ENCODE results near the gene MRPL37. TPM values are rescaled to one million over a fixed set of nuclear protein-coding genes. Genes with fewer than 3 reads are reported as not detected.

MRPL37 gene
- polyA plus RNA-seq, 1 donor = 61.5 TPM

DNA sequence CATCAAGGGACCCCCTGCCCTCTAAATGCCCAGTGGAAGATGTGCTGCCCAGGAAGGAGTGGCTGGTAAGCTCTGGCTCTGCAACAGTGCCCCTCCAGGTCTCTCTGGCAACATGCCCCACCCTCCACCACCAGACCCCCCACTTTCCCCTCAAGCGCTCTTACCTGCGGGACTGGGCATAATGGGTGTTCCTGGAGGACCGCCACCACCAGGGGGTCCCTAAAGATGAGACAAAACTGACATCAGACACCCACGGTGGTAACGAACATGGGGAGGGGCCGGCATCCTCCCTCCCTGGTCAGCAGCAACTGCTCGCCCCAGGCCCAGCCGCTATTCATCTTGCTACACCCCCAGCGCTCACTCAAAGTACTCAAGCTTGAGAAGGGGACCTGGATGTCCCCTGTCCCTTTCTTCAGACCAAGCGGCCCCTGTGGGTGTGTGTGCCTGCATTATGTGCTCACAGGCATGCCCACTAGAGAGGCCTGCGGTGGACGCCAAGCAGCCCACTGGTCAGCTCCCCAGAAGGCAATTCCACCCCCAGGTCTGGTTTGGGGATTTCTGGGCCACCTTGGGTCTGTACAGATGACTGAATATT lies 40.9 kb downstream of the MRPL37 start:
- no peak for DNase-seq (ENCODE audit: low read depth)

DNA sequence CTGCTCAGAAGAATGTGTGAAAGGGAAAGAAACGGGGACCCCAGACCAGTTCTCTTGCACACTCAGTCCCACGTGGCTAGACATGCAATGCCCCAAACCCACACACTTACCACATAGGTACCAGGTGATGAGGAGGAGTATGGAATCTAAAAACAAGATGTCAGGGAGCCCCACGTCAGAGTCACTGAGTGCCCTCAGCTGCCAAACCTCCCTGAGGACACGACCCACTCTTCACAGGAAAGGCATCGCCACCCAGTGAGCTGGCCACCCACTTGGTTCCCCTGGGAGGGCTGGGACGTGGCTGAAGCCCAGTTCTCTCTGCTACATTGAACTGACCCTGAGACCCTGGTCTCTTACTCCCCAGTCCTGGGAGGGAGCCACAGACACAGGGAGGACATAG lies 41.4 kb downstream of the MRPL37 start:
- no peak for DNase-seq (ENCODE audit: low read depth)

DNA sequence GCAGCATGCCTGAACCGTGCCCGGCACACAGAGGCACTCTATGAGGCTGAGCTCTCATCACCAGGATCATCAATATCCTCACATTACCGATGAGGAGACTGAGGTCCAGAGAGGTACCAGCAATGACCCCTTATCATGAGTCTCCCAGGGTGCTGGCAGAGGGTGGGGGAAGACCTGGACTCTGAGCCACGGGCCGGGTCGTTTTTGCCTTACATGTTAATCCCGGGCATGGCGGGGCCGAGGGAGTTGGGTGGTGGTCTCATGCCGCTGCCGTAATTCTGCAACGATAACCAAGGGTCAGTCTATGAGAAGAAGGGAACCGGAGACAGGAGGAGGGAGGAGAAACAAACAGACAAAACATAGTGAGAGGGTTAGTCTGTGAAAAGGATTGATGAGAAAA lies 43.1 kb downstream of the MRPL37 start:
- DNase-seq (ENCODE audit: low read depth) = no peak

DNA sequence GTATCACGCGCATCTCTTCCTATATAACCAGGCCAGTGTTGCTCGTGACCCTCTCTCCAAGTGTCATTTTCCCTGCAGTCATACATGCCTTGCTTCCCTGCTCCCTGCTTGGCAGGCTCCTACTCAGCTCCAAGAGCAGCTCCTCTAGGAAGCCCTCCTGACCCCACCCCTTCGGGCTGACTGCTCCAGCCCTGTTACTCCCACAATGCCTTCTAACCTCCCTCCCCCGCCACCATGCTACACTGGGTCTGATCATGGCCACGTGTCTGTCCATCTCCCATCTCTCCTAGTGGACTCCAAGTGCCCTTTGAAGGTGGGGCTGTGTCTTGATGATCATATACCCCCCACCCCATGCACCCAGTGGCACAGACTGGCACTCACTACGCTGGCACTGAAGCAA lies 44.7 kb downstream of the MRPL37 start:
- no peak for DNase-seq (ENCODE audit: low read depth)

DNA sequence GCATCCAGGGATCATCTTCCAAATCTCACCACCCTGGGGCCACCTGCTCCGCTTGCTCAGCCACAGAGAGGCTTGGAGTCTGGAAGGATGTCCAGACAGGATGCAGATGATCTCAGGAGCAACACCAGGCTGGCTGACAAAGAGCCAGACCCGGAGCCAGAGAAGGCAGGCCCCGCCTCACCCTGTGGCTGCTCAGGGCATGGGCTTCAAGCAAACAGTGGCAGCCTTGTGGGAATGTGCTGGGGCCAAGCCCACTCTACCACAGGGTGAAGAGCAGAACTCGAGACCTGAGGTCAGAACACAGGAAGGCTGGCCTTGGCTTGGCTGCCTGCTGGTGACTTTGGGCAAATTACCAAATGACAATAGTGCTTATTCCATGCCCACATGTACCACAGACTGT lies 45.5 kb downstream of the MRPL37 start:
- no peak for DNase-seq (ENCODE audit: low read depth)

DNA sequence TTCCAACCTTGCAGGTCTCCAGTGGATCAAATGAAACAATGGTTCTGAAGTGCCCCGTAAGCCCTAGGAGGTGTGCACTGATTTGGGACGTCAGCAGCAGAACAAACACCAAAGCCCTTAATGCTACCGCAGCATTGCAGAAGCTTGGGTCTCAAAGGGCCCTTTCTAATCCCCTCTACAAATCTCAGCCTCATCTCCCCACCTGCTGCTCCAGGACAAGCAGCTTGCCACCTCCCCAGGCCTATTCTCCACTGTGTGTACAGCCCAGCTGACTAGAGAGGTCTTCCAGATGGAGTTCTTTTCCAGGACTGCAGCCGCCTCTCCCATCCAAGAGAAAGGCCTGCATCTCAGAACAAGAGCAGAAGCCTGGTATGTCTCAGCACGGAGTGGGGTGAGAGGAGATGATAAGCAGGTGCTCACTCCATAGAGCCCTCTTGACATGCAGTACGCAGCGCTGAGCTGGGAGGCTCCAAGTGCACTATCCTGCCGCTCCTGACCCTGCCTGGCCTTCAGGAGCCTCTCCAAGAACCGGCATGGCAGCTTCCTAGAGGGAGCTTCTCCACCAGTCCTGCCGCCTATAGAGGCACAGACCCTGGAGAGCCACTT lies 46.3 kb downstream of the MRPL37 start:
- no peak for DNase-seq (ENCODE audit: low read depth)

DNA sequence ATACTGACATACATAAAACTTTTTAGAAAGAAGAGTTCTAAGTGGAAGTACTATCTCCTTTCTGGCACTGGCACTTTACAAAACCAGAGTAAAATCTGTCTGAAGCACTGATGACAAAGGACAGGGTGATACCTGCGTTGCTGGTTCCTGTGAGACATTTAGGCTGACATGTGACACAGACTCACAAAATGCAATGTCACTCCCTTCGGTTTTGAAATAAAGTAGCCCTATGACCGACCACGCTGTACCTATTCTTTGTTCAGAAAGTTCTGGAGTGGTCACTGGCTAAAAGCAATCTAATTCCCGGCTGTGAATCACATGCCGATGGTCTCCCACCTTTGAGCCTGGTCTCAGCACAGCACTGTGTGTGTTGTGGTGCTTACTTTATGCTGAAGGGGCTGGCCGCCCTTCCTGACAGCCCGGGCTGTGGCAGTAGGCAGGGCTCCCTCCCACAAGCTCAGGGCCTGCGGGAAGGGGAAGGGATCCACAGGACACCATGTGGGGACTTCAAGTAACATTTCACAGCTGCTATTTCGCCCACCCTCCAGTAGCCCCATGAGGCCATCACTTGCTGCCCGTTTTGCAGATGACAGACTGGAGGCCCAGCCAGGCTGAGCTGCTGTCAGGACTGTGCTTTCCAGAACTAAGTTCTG lies 48.0 kb downstream of the MRPL37 start:
- DNase-seq (ENCODE audit: low read depth) = no peak

DNA sequence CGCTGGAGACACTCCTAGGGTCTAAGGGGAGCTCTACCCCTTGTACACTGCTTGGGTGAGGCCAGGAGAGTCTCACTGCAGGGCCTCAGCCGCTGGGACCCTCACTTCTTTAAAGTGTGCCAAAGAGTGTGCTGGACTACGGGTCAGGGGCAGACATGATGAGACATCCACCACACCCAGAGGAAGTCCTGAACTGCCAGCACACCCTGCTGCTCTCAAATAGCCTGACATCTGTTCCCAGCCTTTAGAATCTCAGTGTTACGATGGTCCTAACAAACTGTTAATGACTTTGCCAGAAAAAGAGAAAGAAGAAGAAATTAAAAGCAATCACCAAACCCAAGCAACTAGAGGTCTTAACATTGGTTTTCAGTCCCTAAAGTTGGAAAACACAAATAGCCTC lies 49.0 kb downstream of the MRPL37 start:
- no peak for DNase-seq (ENCODE audit: low read depth)

DNA sequence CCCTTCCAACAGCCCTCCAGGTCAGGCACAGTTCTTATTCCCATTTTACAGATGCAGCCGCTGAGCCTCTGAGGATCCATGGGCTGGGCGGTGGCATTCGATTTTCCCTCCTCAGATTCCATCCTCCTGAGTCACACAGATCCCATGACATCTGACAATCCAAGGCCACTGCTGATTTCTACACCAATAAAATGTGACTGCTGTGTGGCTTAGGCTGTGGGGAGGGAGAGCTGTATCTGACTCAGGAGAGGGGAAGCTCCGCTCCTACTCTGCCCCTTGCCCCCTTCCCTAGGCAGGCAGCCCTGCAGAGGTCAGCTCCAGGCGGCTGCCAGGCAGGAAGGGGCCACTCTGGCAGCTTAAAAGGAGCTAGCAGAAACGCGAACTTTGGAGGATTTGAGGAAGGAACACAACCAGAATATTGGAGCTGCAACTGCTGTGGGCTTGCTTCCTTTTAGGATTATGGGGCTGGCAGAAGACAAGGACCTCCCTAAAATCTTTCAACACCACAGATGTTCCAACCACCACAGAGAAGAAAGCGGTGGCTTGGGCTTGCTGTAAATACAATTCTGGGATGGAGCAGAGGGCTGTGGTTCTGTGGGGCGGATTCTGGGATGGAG lies 50.0 kb downstream of the MRPL37 start:
- peak; percentile 72 for DNase-seq (ENCODE audit: low read depth)

DNA sequence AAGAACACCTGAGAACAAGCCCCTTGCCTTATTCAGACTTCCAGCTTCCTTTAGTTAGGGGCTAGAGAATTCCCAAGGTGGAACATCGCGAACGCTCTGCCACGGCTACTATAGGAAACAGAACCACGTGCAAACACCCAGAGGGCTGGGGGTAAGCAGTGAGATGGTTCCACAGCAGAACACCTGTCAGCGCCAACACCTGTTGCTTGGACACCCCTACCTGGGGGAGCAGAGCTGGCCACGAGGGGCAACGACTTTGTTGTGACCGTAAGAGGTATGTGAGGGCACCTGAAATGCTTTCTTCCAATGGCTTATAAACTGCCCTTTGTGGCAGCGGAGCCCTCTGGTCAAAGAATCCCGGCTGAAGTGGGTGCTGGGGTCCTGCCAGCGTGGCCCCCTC lies 50.7 kb downstream of the MRPL37 start:
- no peak for DNase-seq (ENCODE audit: low read depth)

DNA sequence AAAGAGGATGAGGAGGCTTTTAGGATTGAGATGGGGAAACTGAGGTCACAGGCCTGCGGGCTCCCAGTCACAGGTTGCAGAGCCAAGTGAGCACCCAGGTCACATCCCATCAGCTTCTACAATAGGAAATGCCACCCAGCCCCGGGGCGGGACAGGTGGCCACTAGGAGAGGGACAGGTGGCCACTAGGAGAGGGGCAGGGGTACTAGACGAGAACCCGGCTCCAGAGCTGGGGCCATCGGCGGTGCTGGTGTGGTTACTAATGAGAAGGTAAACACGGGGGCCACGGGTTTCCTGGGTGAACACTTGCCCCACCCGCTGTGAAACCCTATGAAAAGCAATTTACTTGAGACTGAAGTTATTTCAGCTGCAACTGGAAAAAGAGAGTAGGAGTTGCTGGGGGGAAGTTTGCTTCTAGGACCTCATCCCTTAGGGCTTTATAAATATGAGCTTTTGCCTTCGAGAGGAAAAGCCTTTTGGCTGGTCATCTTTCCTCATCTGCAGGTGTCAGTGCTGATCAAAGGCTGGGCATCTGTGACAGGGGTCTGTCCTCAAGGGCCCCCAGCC lies 52.5 kb downstream of the MRPL37 start:
- DNase-seq (ENCODE audit: low read depth) = no peak

DNA sequence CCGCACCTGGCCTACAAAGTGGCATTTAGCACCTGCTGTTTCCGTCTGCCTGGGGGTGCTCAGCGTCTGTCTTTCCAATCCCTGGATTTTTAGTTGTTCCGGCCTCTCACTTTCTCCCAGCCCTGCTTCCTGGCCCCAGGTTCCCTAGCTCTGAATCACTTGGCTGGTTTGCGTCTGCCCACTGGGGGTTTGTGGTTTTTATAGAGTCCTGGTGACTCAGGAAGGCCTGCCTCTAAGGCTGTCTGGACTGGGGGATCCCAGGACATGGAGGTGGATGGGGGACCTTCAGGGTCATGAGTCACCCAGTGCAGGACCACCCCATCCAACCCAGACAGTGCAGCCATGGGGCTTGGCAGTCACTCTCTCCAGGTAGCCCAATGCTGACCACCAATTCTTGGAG lies 53.5 kb downstream of the MRPL37 start:
- no peak for DNase-seq (ENCODE audit: low read depth)

DNA sequence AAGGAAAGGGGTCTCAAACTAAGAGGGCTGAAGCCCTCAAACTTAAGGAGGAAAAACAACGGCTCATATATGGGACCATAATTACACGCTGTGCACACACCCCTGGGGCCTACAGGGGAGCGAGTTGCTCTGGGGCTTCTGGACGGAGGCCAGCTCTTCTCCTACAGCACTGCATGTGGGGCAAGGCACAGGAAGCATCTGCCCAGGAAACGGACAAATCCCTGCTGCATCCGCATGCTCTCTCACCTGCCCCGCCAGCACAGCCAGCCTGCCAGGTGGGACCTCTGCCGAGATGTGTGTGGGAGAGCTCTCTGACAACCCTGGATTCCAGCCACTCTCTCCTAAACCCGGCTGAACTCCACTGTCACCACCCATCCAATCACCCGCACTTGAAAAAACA lies 54.1 kb downstream of the MRPL37 start:
- DNase-seq (ENCODE audit: low read depth) = no peak

DNA sequence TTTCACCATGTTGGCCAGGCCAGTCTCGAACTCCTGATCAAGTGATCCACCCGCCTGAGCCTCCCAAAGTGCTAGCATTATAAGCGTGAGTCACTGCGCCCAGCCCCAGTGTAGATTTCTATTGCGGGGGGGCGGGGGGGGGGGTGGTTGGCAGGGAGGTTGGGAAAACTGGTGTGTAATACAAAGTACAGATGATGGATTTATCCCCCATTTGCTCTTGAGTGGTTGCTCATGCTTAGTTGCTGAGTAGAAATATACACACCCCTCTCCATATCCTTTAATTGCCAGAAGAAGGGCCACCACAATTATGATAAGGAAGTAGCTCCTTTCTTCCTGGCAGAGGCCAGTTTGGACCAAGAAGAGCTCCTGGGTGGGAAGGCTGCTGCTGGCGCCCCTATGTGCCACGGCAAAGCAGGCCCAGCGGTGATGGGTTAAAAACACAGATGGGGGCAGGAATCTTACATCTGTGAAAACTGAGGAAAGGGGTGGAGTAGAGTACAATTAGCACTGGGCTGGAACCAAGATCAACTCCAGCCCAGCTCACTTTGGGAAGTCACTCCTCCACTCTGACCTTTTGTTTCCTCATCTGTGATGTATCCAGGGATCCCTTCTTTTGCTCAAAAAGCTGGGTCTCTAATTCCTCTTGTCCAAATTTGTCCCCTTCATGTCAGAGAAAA lies 55.2 kb downstream of the MRPL37 start:
- DNase-seq (ENCODE audit: low read depth) = no peak

DNA sequence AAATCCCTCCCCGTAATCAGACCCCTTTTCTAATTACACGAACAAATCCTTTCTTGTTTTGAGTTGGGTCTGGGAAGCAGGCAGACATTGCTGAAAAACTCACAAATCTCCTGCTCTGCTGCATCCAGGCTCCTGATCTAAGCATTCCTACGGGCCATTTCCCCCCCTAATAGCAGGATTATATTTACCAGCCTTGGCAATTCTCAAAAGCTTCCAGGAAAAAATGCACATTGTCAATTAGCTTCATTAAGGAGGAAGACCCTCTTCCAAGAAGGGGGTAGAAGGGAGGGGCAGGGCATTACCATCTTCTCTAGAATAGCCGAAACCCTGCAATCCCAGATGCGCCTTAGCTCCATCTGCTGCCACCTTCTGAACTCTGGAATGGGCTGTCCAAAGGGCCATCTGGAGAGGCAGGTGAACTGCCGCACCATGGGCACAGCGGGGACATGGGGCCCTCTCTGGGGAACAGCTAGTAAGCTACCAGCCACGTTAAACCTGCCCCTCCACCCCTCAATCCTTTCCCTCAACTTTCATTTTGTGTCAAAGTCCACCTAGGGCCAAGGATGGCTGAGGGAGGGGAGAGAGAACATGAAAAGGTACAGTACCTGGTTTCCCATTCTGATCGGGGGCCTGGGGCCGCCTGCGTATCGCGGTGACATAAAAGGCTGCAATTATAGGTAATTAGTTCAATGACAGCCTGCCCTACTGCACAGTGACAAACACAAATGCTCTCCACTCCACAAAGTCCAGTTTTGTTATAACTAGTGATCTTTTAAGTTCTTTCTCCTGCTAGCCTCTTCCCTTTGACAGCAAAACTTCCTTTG lies 56.8 kb downstream of the MRPL37 start:
- DNase-seq (ENCODE audit: low read depth) = no peak

DNA sequence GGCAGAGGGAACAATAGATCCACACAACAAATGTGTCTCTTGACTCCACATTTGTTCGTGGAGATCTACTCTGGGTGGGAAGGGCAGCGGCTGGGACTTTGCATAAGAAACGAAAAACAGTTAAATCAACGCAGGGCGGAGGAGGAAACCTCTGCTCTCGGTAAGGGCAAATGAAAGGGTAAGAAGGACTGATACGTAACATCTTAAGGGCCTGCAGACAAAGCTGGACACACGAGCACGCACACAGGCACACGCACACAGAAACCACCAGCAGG lies 57.3 kb downstream of the MRPL37 start:
- DNase-seq (ENCODE audit: low read depth) = no peak

DNA sequence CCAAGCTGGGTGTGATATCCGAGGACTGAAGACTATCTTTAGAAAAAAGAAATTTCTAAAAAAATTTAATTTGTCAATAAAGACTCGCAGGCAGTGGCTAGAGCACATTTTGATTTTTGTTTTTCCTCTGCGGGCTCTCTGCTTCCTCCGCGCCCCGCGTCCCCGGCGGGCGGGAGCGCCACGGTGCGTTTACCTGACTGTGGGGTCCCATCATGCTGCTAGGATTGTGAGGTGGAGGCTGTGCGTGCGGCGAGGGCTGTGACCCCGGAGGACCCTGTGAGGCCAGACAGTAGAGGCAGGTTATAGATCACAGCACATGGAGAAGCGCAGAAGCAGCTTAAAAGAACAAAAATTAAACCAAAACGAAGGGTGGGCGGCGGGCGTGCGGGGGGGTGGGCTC lies 57.9 kb downstream of the MRPL37 start:
- no peak for DNase-seq (ENCODE audit: low read depth)

DNA sequence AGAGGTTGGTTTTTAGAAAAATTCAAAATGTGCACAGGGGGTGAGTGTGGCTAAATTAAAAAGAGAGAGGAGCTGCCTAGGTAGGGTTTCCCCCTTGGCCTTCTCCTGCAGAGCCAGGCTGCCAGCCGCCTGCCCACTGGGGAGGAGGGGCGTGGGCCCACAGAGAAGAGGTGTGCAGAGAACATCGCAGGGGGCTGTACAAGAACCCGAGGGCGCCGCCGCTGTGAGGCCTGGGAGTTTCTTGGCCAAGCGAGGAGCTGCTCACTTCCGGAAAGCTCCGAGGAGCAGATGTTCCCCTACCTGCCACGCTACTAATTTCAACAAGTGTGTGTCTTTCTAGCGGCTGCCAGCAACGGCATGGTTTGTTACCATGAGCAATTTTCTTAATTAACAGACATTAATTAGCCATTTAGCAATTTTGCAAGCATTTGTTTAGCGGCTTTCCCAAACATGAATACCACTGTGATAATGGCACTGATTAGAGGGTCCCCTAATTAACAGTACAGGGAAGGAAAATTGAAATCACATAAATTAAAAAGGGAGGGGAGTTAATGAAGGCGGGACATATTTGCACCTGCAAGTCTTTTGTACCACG lies 59.7 kb downstream of the MRPL37 start:
- DNase-seq (ENCODE audit: low read depth) = no peak

DNA sequence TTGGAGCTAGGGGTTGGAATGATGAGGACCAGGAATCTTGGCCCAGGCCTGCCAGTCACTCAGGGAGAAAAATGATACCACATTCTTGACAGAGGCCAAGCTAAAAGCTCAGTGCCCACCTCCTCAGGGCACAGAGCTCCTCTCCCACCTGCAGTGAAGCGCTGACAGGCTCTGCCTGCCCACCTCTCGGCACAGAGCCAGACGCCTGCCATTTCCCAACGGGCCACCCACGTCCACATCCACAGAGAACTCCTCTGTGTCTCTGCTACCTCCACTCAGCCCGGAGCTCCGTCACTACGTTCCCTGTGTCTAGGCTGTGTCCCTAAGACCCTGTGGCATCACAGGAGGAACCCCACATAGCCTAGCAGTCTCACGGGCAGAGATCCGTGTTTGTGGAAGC lies 60.8 kb downstream of the MRPL37 start:
- DNase-seq (ENCODE audit: low read depth) = no peak

DNA sequence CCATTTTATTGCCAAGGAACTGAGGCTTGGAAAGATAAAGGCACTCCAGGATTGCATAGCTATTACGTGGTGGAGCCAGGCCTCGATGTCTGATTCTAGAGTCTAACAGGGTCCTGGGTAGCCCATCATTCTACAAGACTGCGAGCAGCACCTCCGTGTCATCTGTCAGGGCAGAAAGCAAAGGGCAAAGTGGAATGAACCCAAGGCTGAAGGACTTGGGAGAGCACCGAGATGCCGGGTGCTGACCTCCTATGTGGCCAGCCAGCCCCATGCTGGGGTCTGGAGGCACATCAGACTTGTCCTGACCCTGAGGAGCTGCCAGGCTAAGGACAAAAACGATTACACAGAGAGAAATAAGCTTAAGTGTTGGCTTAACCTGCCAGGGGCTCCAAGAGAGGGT lies 62.3 kb downstream of the MRPL37 start:
- no peak for DNase-seq (ENCODE audit: low read depth)

DNA sequence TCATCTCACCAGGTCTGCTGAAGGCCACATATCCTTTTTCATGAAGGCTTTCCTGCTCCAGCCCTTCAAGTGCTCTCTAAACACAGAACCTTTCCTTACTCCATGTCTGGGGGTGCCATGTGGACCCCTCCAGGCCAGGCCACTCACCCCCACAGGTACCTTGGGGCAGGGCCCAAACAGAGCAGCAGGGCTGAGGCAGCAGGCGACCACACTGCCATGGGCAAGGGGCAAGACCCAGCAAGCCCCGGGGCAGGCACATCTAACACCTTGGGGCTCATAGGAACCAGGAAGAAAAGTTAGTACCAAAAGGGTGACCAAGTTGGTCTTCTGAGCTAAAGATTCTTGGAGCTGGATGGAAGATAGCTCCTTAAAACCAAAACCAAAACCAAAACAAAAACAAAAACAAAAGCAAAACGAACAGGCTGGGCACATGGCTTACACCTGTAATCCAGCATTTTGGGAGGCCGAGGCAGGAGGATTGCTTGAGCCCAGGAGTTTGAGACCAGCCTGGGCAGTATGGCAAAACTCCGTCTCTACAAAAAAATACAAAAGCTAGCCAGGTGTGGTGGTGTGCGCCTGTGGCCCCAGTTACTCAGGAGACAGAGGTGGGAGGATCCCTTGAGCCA lies 63.7 kb downstream of the MRPL37 start:
- no peak for DNase-seq (ENCODE audit: low read depth)

Measured in forelimb muscle (tissue), 1 donor.